HepG2 (cell line): ENCODE measurements around the gene SCG2.

ENCODE experiments used
- AHR ChIP-seq: IDR thresholded peaks from 2 replicates; pipeline ENCODE4 v1.6.1; 2018; ENCODE audit warnings: missing genetic modification reagents, missing compliant biosample characterization
- CREM ChIP-seq, 2 experiments: sonication (generic) in 1 of 2; formaldehyde crosslinking in 1 of 2; IDR thresholded peaks; 2 replicates each; pipeline versions ENCODE4 v1.4.0 to v1.6.1; 2016 to 2020; ENCODE audit warnings: antibody characterized with exemption in 1 of 2, mild to moderate bottlenecking in 1 of 2, missing genetic modification reagents in 1 of 2
- HMG20A ChIP-seq: IDR thresholded peaks from 2 replicates; pipeline ENCODE4 v1.6.1; 2016; ENCODE audit warnings: borderline replicate concordance
- HNRNPLL ChIP-seq: fragments of 200-400 bp; formaldehyde crosslinking; IDR thresholded peaks from 2 replicates; pipeline ENCODE4 v1.6.1; 2017; ENCODE audit warnings: mild to moderate bottlenecking, low read depth, low read length; ENCODE audit not compliant: poor library complexity, severe bottlenecking
- HOXA7 ChIP-seq: sonication (generic); formaldehyde crosslinking; IDR thresholded peaks from 2 replicates; pipeline ENCODE4 v1.8.1; 2022; ENCODE audit warnings: mild to moderate bottlenecking, missing genetic modification reagents, moderate library complexity
- NR2F1 ChIP-seq, 2 experiments: fragments of 450-650 bp in 1 of 2; formaldehyde crosslinking in 1 of 2; IDR thresholded peaks; 2 replicates each; pipeline versions ENCODE4 v1.5.0 to v1.6.1; 2016 to 2020; ENCODE audit warnings: mild to moderate bottlenecking in 1 of 2, missing compliant biosample characterization in 1 of 2, missing genetic modification reagents in 1 of 2, moderate library complexity in 1 of 2
- POLR2A ChIP-seq, 2 experiments: IDR thresholded peaks; 2 replicates each; pipeline ENCODE4 v1.6.1; 2011; ENCODE audit warnings: low read depth in 2 of 2, low read length in 2 of 2, mild to moderate bottlenecking in 1 of 2, moderate library complexity in 1 of 2; ENCODE audit not compliant: insufficient read depth in 1 of 2
- RELA ChIP-seq: sonication (generic); formaldehyde crosslinking; IDR thresholded peaks from 2 replicates; pipeline ENCODE4 v1.4.0; 2020; ENCODE audit warnings: missing genetic modification reagents
- SNAPC5 ChIP-seq: sonication (generic); formaldehyde crosslinking; IDR thresholded peaks from 2 replicates; pipeline ENCODE4 v1.8.1; 2023; ENCODE audit warnings: mild to moderate bottlenecking, missing genetic modification reagents, borderline replicate concordance
- ZFX ChIP-seq: sonication (generic); formaldehyde crosslinking; IDR thresholded peaks from 2 replicates; pipeline ENCODE4 v1.4.0; 2020; ENCODE audit warnings: mild to moderate bottlenecking, low read depth, missing genetic modification reagents, moderate library complexity
- ZNF121 ChIP-seq: sonication (generic); formaldehyde crosslinking; IDR thresholded peaks from 2 replicates; pipeline ENCODE4 v1.5.0; 2020; ENCODE audit warnings: mild to moderate bottlenecking, missing genetic modification reagents
- ZNF180 ChIP-seq: sonication (generic); formaldehyde crosslinking; IDR thresholded peaks from 2 replicates; pipeline ENCODE4 v1.4.0; 2020; ENCODE audit warnings: low read depth, missing genetic modification reagents, borderline replicate concordance
- TF ChIP-seq, protein P1 (sequence below): sonication (generic); formaldehyde crosslinking; IDR thresholded peaks from 2 replicates; pipeline ENCODE4 v1.5.0; 2020; ENCODE audit warnings: mild to moderate bottlenecking, missing genetic modification reagents, moderate library complexity

DNA sequence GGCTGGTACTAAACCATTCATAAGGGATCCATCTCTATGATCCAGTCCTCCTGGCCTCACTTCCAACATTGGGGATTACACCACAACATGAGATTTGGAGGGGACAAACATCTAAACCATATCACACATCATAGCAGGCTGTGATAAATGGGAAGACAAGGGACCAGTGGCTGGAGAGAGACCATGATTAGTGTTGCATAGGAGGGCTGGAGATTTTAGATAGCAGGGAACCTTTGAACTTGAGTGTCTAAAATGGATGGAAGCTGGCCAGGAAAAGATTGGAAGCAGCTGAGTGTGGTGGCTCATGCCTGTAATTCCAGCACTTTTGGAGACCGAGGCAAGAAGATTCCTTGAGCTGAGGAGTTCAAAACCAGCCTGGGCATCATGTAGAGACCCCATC lies 12.4 kb upstream of the SCG2 start:
- TF ChIP-seq SNAPC5 (CRISPR knock-in tag) (no peak), ZNF121 (CRISPR knock-in tag) (no peak), CREM (IDR thresholded peaks at IDR 0.05) (no peak), CREM (CRISPR knock-in tag; IDR thresholded peaks at IDR 0.05) (no peak), ZFX (CRISPR knock-in tag) (no peak), HMG20A (no peak), ZNF180 (CRISPR knock-in tag) (no peak), NR2F1 (CRISPR knock-in tag; IDR thresholded peaks at IDR 0.05) (no peak), AHR (no peak), HOXA7 (CRISPR knock-in tag) (no peak), RELA (no peak), HNRNPLL (no peak), POLR2A (IDR thresholded peaks at IDR 0.05; ENCODE audit: insufficient read depth in 1 of 2, low read depth in 2 of 2, low read length in 2 of 2) (no peak)
- TF ChIP-seq, protein P1, sequence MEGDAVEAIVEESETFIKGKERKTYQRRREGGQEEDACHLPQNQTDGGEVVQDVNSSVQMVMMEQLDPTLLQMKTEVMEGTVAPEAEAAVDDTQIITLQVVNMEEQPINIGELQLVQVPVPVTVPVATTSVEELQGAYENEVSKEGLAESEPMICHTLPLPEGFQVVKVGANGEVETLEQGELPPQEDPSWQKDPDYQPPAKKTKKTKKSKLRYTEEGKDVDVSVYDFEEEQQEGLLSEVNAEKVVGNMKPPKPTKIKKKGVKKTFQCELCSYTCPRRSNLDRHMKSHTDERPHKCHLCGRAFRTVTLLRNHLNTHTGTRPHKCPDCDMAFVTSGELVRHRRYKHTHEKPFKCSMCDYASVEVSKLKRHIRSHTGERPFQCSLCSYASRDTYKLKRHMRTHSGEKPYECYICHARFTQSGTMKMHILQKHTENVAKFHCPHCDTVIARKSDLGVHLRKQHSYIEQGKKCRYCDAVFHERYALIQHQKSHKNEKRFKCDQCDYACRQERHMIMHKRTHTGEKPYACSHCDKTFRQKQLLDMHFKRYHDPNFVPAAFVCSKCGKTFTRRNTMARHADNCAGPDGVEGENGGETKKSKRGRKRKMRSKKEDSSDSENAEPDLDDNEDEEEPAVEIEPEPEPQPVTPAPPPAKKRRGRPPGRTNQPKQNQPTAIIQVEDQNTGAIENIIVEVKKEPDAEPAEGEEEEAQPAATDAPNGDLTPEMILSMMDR (CRISPR knock-in tag), result no peak
